Right atrium auricular region (tissue), 2 donors: ENCODE data around the gene GFOD1. TPM values are rescaled to one million over a fixed set of nuclear protein-coding genes. Genes with fewer than 3 reads are reported as not detected.
A peak's percentile ranks its signal among the peaks of the same experiment; 100 is the strongest.

ENCODE experiments used
- DNase-seq: peaks from one replicate; pipeline ENCODE4 v3.0.0-alpha.2; 2019; ENCODE audit warnings: low spot score
- H3K27ac ChIP-seq, 2 donors: fragments of 200-600 bp; sonication (generic); 1 replicate in 1 of 2; 2 replicates in 1 of 2; pipeline ENCODE4 v1.5.1; 2016 to 2019
- H3K27me3 ChIP-seq, 2 donors: fragments of 200-600 bp; sonication (generic); one replicate each; pipeline versions ENCODE4 v1.5.1 to v1.6.0; 2017 to 2019
- H3K36me3 ChIP-seq: fragments of 200-600 bp; sonication (generic); one replicate; pipeline ENCODE4 v1.5.1; 2016
- H3K4me1 ChIP-seq, 2 donors: fragments of 200-600 bp; sonication (generic); one replicate each; pipeline versions ENCODE4 v1.5.1 to v1.6.0; 2017 to 2019
- H3K4me3 ChIP-seq, 2 donors: fragments of 200-600 bp; sonication (generic); 1 replicate in 1 of 2; 2 replicates in 1 of 2; pipeline ENCODE4 v1.5.1; 2017 to 2019; ENCODE audit warnings: mild to moderate bottlenecking in 1 of 2, moderate library complexity in 1 of 2
- H3K9me3 ChIP-seq, 2 donors: fragments of 200-600 bp; sonication (generic); one replicate each; pipeline ENCODE4 v1.5.1; 2019
- CTCF ChIP-seq, 2 donors: fragments of 200-600 bp; sonication (generic); IDR thresholded peaks; one replicate each; pipeline ENCODE4 v1.5.1; 2019; ENCODE audit warnings: antibody characterized with exemption in 2 of 2
- total RNA-seq, 2 donors: library from RNA; depleted of rRNA; stranded (reverse); fragments of >200 nt; gene quantifications; one replicate each; pipeline ENCODE4 v1.1.0, GENCODE V29; 2016

Gene GFOD1
- total RNA-seq, 2 donors from 2014 or later: 66.2 to 96.3 TPM

GRCh38 chr6:13357551-13358075 lies 129.8 kb downstream of the GFOD1 start:
- no peak for DNase-seq
- H3K36me3 ChIP-seq: no peaks in the 10 kb centered on the region

GRCh38 chr6:13355999-13356785 lies 131.2 kb downstream of the GFOD1 start:
- no peaks in the 10 kb centered on the region for H3K27me3 ChIP-seq
- H3K9me3 ChIP-seq: no peaks in the 10 kb centered on the region
- no peak for DNase-seq
- H3K27ac ChIP-seq: peak overlapping the region; percentile 65 to 68
- peaks cover 0 to 79% of the 10 kb centered on the region in 2 donors for H3K4me1 ChIP-seq
- TF ChIP-seq CTCF (IDR thresholded peaks at IDR 0.05): no peak
- H3K36me3 ChIP-seq: no peaks in the 10 kb centered on the region
- no peak overlapping the region for H3K4me3 ChIP-seq

More at GRCh38 chr6:13357551-13358075, 129.8 kb downstream of the GFOD1 start:
- Histone ChIP-seq H3K27me3 (no peaks in the 10 kb centered on the region), H3K27ac (no peak overlapping the region), H3K4me1 (peaks cover 0 to 85% of the 10 kb centered on the region in 2 donors), H3K9me3 (no peaks in the 10 kb centered on the region), H3K4me3 (no peak overlapping the region)
- no peak for TF ChIP-seq CTCF (IDR thresholded peaks at IDR 0.05)

GRCh38 chr6:13355043-13355945 lies 132.1 kb downstream of the GFOD1 start:
- Histone ChIP-seq H3K27ac (peak overlapping the region; percentile 65 to 68), H3K4me3 (no peak overlapping the region), H3K9me3 (no peaks in the 10 kb centered on the region), H3K27me3 (no peaks in the 10 kb centered on the region), H3K36me3 (no peaks in the 10 kb centered on the region), H3K4me1 (peaks cover 0 to 79% of the 10 kb centered on the region in 2 donors)
- no peak for TF ChIP-seq CTCF (IDR thresholded peaks at IDR 0.05)
- DNase-seq: no peak

- Histone ChIP-seq H3K4me1 (peaks cover 0 to 76% of the 10 kb centered on the region in 2 donors), H3K4me3 (no peak overlapping the region), H3K27ac (peak overlapping the region; percentile 65 to 68), H3K9me3 (no peaks in the 10 kb centered on the region), H3K36me3 (no peaks in the 10 kb centered on the region), H3K27me3 (no peaks in the 10 kb centered on the region)
- TF ChIP-seq CTCF (IDR thresholded peaks at IDR 0.05): no peak
- no peak for DNase-seq
Observed at GRCh38 chr6:13354331-13355042, 132.9 kb downstream of the GFOD1 start.

GRCh38 chr6:13352165-13352564 lies 135.2 kb downstream of the GFOD1 start:
- no peaks in the 10 kb centered on the region for H3K36me3 ChIP-seq
- no peak overlapping the region for H3K4me3 ChIP-seq
- no peaks in the 10 kb centered on the region for H3K27me3 ChIP-seq
- no peaks in the 10 kb centered on the region for H3K9me3 ChIP-seq
- no peak for TF ChIP-seq CTCF (IDR thresholded peaks at IDR 0.05)
- DNase-seq: no peak
- peaks cover 0 to 56% of the 10 kb centered on the region in 2 donors for H3K4me1 ChIP-seq
- H3K27ac ChIP-seq: no peak overlapping the region
